HG03565 (cell line): ENCODE data around the gene FAM120B.
"Not testable (repeated sequence)": the region's sequence is repeated elsewhere in the genome, so short reads cannot be mapped to it uniquely, and the experiment has no call there.

Experiments used
- ATAC-seq: cut with Tn5 transposase; IDR thresholded peaks from one replicate; pipeline ENCODE4 v1.9.1; 2021; ENCODE audit warnings: mild to moderate bottlenecking, moderate library complexity; ENCODE audit not compliant: unreplicated experiment

Gene FAM120B

GRCh38 chr6:170378502-170378901 lies 71.9 kb downstream of the FAM120B start:
- no peak for ATAC-seq

GRCh38 chr6:170381562-170381961 lies 75.0 kb downstream of the FAM120B start:
- ATAC-seq, result no peak

GRCh38 chr6:170383466-170384035 lies 77.0 kb downstream of the FAM120B start:
- no peak for ATAC-seq

- no peak for ATAC-seq
Observed at GRCh38 chr6:170385506-170385905, 78.9 kb downstream of the FAM120B start.

- ATAC-seq, result no peak
Observed at GRCh38 chr6:170388113-170388512, 81.6 kb downstream of the FAM120B start.

- ATAC-seq, result no peak
Observed at GRCh38 chr6:170393033-170393432, 86.5 kb downstream of the FAM120B start.

GRCh38 chr6:170393807-170394399 lies 87.3 kb downstream of the FAM120B start:
- ATAC-seq, result no peak

- ATAC-seq, result no peak
Observed at GRCh38 chr6:170394980-170395379, 88.4 kb downstream of the FAM120B start.

- not testable (repeated sequence) for ATAC-seq
Observed at GRCh38 chr6:170398743-170399369, 92.3 kb downstream of the FAM120B start.

- ATAC-seq, result not testable (repeated sequence)
Observed at GRCh38 chr6:170399955-170400558, 93.5 kb downstream of the FAM120B start.

GRCh38 chr6:170402318-170403040 lies 95.9 kb downstream of the FAM120B start:
- no peak for ATAC-seq

- ATAC-seq, result no peak
Observed at GRCh38 chr6:170403451-170403850, 96.9 kb downstream of the FAM120B start.

- no peak for ATAC-seq
Observed at GRCh38 chr6:170404036-170404435, 97.5 kb downstream of the FAM120B start.

GRCh38 chr6:170404697-170405096 lies 98.1 kb downstream of the FAM120B start:
- ATAC-seq, result no peak

- ATAC-seq, result no peak
Observed at GRCh38 chr6:170405311-170405975, 98.9 kb downstream of the FAM120B start.

- no peak for ATAC-seq
Observed at GRCh38 chr6:170407200-170407599, 100.6 kb downstream of the FAM120B start.

- no peak for ATAC-seq
Observed at GRCh38 chr6:170407932-170408331, 101.4 kb downstream of the FAM120B start.

- ATAC-seq, result not testable (repeated sequence)
Observed at GRCh38 chr6:170409746-170410145, 103.2 kb downstream of the FAM120B start.

GRCh38 chr6:170410241-170410640 lies 103.7 kb downstream of the FAM120B start:
- no peak for ATAC-seq

- no peak for ATAC-seq
Observed at GRCh38 chr6:170415318-170415717, 108.8 kb downstream of the FAM120B start.

GRCh38 chr6:170416303-170416702 lies 109.7 kb downstream of the FAM120B start:
- no peak for ATAC-seq
